Measurements from ENCODE around the gene ATXN7L1. TPM values are rescaled to one million over a fixed set of nuclear protein-coding genes. Genes with fewer than 3 reads are reported as not detected.

Gene ATXN7L1
- polyA plus RNA-seq, 1 of the 3 experiments (the other 2 are of a cell fraction): 6.0 TPM

DNA sequence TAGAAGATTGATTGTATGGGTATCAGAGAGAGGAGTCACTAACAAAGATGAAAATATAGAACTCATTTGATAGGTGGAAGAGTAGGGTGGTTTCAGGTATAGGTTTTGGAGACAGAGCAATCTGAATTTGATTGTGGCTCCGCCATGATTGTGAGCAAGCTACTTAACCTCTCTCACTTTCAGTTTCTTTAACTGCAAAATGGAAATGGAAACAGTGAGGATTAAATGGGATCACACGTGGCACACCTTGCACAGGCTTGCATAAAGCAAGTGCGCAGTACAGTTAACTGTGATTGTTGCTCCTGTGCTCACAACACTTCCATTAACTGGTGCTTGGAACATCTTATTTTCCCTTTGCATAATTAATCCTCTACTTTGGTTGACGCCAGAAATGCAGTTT is 54.9 kb downstream of the ATXN7L1 start (continued):
- no peak for TF ChIP-seq SIN3A (IDR thresholded peaks at IDR 0.05; ENCODE audit: borderline replicate concordance, low read depth, low read length)

DNA sequence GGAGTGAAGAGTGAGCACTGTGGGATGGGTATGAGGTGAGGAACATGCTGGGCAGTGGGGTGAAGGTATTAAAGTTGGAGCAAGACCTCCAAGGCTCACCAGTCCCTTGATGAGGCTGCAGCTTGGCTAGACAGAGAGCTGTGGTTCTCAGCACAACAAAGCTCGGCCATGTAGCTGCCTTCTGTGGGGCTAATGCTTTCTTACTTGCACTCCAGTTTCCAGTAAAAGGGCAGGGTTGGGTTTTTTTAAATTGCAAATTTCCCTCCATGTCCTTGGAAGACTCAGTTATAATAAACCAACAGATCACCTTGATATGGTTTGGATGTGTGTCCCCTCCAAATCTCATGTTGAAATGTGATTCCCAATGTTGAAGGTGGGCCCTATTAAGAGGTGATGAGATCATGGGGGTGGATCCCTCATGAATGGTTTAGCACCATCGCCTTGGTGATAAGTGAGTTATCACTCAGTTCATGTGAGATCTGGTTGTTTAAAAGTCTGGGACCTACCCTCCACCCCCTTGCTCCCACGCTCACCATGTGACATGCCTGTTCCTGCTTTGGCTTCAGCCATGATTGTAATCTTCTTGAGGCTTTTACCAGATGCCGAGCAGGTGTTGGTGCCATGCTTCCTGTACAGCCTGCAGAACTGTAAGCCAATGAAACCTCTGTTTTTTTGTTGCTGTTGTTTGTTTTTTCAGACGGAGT is 55.9 kb downstream of the ATXN7L1 start:
- H2AFZ ChIP-seq (ENCODE audit: low read depth): no peak overlapping the region
- no peaks in the 10 kb centered on the region for H3K36me3 ChIP-seq (replicated peaks in 1 of 2; ENCODE audit: control insufficient read depth in 1 of 2, insufficient read depth in 2 of 2, low read length in 1 of 2)
- H3K27me3 ChIP-seq (ENCODE audit: insufficient read depth): no peaks in the 10 kb centered on the region
- no peak overlapping the region for H3K9ac ChIP-seq
- no peaks in the 10 kb centered on the region for H4K20me1 ChIP-seq (ENCODE audit: insufficient read depth)
- CTCF ChIA-PET: interaction anchor here (1.3 to 1.4 kb wide), 2 partner anchors 11 to 222 kb away, joined by 3 to 4 read pairs; no protein-coding TSS in a partner anchor
- no peaks in the 10 kb centered on the region for H3K4me1 ChIP-seq (ENCODE audit: control insufficient read depth in 1 of 2, insufficient read depth in 2 of 2, low read depth in 1 of 2, low read length in 1 of 2)
- H3K9me2 ChIP-seq: no peaks in the 10 kb centered on the region
- POLR2A ChIA-PET: no interaction called here
- H3K4me3 ChIP-seq (ENCODE audit: low read depth in 2 of 2, low read length in 1 of 2): no peak overlapping the region
- TF ChIP-seq, protein P1, sequence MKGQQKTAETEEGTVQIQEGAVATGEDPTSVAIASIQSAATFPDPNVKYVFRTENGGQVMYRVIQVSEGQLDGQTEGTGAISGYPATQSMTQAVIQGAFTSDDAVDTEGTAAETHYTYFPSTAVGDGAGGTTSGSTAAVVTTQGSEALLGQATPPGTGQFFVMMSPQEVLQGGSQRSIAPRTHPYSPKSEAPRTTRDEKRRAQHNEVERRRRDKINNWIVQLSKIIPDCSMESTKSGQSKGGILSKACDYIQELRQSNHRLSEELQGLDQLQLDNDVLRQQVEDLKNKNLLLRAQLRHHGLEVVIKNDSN (IDR thresholded peaks at IDR 0.05; ENCODE audit: borderline replicate concordance, low read depth): no peak
- no peak for TF ChIP-seq TEAD4 (IDR thresholded peaks at IDR 0.05; ENCODE audit: borderline replicate concordance, insufficient read depth)
- no peak for TF ChIP-seq SIN3A (IDR thresholded peaks at IDR 0.05; ENCODE audit: borderline replicate concordance, low read depth, low read length)
- no peak for TF ChIP-seq CHD2 (IDR thresholded peaks at IDR 0.05; ENCODE audit: low read length, partially characterized antibody)
- TF ChIP-seq, protein P2, sequence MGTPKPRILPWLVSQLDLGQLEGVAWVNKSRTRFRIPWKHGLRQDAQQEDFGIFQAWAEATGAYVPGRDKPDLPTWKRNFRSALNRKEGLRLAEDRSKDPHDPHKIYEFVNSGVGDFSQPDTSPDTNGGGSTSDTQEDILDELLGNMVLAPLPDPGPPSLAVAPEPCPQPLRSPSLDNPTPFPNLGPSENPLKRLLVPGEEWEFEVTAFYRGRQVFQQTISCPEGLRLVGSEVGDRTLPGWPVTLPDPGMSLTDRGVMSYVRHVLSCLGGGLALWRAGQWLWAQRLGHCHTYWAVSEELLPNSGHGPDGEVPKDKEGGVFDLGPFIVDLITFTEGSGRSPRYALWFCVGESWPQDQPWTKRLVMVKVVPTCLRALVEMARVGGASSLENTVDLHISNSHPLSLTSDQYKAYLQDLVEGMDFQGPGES (IDR thresholded peaks at IDR 0.05; ENCODE audit: low read depth, low read length): no peak
- TF ChIP-seq YY1 (IDR thresholded peaks at IDR 0.05; ENCODE audit: low read depth): no peak
- TF ChIP-seq, protein P3, sequence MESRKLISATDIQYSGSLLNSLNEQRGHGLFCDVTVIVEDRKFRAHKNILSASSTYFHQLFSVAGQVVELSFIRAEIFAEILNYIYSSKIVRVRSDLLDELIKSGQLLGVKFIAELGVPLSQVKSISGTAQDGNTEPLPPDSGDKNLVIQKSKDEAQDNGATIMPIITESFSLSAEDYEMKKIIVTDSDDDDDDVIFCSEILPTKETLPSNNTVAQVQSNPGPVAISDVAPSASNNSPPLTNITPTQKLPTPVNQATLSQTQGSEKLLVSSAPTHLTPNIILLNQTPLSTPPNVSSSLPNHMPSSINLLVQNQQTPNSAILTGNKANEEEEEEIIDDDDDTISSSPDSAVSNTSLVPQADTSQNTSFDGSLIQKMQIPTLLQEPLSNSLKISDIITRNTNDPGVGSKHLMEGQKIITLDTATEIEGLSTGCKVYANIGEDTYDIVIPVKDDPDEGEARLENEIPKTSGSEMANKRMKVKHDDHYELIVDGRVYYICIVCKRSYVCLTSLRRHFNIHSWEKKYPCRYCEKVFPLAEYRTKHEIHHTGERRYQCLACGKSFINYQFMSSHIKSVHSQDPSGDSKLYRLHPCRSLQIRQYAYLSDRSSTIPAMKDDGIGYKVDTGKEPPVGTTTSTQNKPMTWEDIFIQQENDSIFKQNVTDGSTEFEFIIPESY (IDR thresholded peaks at IDR 0.05; ENCODE audit: borderline replicate concordance, low read depth): no peak
- TF ChIP-seq, protein P4, sequence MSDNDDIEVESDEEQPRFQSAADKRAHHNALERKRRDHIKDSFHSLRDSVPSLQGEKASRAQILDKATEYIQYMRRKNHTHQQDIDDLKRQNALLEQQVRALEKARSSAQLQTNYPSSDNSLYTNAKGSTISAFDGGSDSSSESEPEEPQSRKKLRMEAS (IDR thresholded peaks at IDR 0.05; ENCODE audit: low read depth): no peak
- TF ChIP-seq EZH2phosphoT487 (IDR thresholded peaks at IDR 0.05; ENCODE audit: borderline replicate concordance, low read depth): no peak
- TF ChIP-seq, protein P5, sequence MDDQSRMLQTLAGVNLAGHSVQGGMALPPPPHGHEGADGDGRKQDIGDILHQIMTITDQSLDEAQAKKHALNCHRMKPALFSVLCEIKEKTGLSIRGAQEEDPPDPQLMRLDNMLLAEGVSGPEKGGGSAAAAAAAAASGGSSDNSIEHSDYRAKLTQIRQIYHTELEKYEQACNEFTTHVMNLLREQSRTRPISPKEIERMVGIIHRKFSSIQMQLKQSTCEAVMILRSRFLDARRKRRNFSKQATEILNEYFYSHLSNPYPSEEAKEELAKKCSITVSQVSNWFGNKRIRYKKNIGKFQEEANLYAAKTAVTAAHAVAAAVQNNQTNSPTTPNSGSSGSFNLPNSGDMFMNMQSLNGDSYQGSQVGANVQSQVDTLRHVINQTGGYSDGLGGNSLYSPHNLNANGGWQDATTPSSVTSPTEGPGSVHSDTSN (IDR thresholded peaks at IDR 0.05): no peak
- no peak for TF ChIP-seq TAF1 (IDR thresholded peaks at IDR 0.05; ENCODE audit: borderline replicate concordance, low read depth, low read length)
- no peak for TF ChIP-seq ELF1 (IDR thresholded peaks at IDR 0.05)
- no peak for TF ChIP-seq MXI1 (IDR thresholded peaks at IDR 0.05; ENCODE audit: low read depth, low read length)
- TF ChIP-seq, protein P6, sequence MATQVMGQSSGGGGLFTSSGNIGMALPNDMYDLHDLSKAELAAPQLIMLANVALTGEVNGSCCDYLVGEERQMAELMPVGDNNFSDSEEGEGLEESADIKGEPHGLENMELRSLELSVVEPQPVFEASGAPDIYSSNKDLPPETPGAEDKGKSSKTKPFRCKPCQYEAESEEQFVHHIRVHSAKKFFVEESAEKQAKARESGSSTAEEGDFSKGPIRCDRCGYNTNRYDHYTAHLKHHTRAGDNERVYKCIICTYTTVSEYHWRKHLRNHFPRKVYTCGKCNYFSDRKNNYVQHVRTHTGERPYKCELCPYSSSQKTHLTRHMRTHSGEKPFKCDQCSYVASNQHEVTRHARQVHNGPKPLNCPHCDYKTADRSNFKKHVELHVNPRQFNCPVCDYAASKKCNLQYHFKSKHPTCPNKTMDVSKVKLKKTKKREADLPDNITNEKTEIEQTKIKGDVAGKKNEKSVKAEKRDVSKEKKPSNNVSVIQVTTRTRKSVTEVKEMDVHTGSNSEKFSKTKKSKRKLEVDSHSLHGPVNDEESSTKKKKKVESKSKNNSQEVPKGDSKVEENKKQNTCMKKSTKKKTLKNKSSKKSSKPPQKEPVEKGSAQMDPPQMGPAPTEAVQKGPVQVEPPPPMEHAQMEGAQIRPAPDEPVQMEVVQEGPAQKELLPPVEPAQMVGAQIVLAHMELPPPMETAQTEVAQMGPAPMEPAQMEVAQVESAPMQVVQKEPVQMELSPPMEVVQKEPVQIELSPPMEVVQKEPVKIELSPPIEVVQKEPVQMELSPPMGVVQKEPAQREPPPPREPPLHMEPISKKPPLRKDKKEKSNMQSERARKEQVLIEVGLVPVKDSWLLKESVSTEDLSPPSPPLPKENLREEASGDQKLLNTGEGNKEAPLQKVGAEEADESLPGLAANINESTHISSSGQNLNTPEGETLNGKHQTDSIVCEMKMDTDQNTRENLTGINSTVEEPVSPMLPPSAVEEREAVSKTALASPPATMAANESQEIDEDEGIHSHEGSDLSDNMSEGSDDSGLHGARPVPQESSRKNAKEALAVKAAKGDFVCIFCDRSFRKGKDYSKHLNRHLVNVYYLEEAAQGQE (IDR thresholded peaks at IDR 0.05; ENCODE audit: low read depth, low read length): no peak
- TF ChIP-seq EP300 (IDR thresholded peaks at IDR 0.05; ENCODE audit: borderline replicate concordance in 1 of 2, low read depth in 1 of 2, low read length in 1 of 2): no peak
- no peak overlapping the region for H3K4me2 ChIP-seq
- no peak for DNase-seq
- 94% methylated on average over 5 of the region's 5 CpGs for WGBS (ENCODE audit: low lambda C conversion rate)
- H3F3A ChIP-seq (replicated peaks; ENCODE audit: insufficient read depth): no peaks in the 10 kb centered on the region
- H3K79me2 ChIP-seq (ENCODE audit: insufficient read depth): no peaks in the 10 kb centered on the region
- H3K9me3 ChIP-seq: no peaks in the 10 kb centered on the region
- H3K27ac ChIP-seq (ENCODE audit: low read depth in 2 of 2, low read length in 1 of 2): no peak overlapping the region

All from SK-N-SH (cell line).